KMS-11 (cell line): ENCODE measurements around the gene SNX7.

ENCODE experiments used
- H2AFZ ChIP-seq: fragments of 200-600 bp; sonication (generic); 2 replicates; pipeline ENCODE4 v1.6.1; 2016; ENCODE audit warnings: antibody characterized with exemption, mixed run types, low read depth
- H3K27ac ChIP-seq: fragments of 200-600 bp; sonication (generic); 2 replicates; pipeline ENCODE4 v1.6.1; 2016; ENCODE audit warnings: mild to moderate bottlenecking, mixed run types
- H3K27me3 ChIP-seq: fragments of 200-600 bp; sonication (generic); 2 replicates; pipeline ENCODE4 v1.6.1; 2017; ENCODE audit warnings: mild to moderate bottlenecking, low read depth, mixed run types, moderate library complexity; ENCODE audit not compliant: insufficient read depth
- H3K36me3 ChIP-seq: fragments of 200-600 bp; sonication (generic); 2 replicates; pipeline ENCODE4 v1.6.1; 2017; ENCODE audit warnings: mild to moderate bottlenecking, mixed run types; ENCODE audit not compliant: insufficient read depth
- H3K4me1 ChIP-seq: fragments of 200-600 bp; sonication (generic); 2 replicates; pipeline ENCODE4 v1.6.1; 2016; ENCODE audit warnings: mild to moderate bottlenecking, low read depth, mixed run types; ENCODE audit not compliant: poor library complexity, severe bottlenecking
- H3K4me2 ChIP-seq: fragments of 200-600 bp; sonication (generic); 2 replicates; pipeline ENCODE4 v1.7.0; 2016; ENCODE audit warnings: mild to moderate bottlenecking, mixed run types
- H3K4me3 ChIP-seq: fragments of 200-600 bp; sonication (generic); IDR thresholded peaks from 2 replicates; pipeline ENCODE4 v1.6.1; 2017; ENCODE audit warnings: low read depth, low read length, mixed read lengths; ENCODE audit not compliant: insufficient read depth
- H3K79me2 ChIP-seq: fragments of 200-600 bp; sonication (generic); 2 replicates; pipeline ENCODE4 v1.6.1; 2016; ENCODE audit warnings: low read depth, mixed run types; ENCODE audit not compliant: insufficient read depth
- H3K9ac ChIP-seq: fragments of 200-600 bp; sonication (generic); 2 replicates; pipeline ENCODE4 v1.6.1; 2016; ENCODE audit warnings: mild to moderate bottlenecking, mixed run types
- H4K20me1 ChIP-seq: fragments of 200-600 bp; sonication (generic); 2 replicates; pipeline ENCODE4 v1.6.1; 2016; ENCODE audit warnings: mild to moderate bottlenecking, mixed run types; ENCODE audit not compliant: insufficient read depth
- TF ChIP-seq, protein P1 (sequence below): fragments of 200-600 bp; sonication (generic); conservative IDR thresholded peaks from 2 replicates; pipeline ENCODE4 v1.6.1; 2017; ENCODE audit warnings: low read depth, mild to moderate bottlenecking, antibody characterized with exemption, low read length, moderate library complexity, mixed read lengths

SNX7 gene

DNA sequence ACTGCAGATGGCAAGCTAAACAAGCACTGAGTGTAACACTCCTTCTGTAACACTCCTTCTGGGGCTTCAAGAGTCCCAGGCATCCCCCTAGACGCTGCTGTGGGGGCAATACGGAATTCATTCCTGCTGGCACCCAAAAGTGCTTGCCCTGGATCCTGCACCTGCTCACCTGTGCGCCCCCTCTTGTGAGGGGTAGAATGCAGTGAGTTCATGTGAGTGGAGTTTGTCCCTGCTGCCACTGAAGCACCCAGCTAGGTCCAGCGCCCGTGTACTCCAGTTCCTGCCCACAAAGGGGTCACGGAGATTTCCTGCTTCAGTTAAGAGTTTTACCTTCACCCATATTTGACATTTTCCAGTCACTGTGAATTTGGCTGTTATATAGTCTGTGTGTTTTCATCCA, 130.0 kb downstream of the SNX7 start:
- H3K36me3 ChIP-seq = no peaks in the 10 kb centered on the region
- H3K27me3 ChIP-seq = no peaks in the 10 kb centered on the region
- TF ChIP-seq, protein P1, sequence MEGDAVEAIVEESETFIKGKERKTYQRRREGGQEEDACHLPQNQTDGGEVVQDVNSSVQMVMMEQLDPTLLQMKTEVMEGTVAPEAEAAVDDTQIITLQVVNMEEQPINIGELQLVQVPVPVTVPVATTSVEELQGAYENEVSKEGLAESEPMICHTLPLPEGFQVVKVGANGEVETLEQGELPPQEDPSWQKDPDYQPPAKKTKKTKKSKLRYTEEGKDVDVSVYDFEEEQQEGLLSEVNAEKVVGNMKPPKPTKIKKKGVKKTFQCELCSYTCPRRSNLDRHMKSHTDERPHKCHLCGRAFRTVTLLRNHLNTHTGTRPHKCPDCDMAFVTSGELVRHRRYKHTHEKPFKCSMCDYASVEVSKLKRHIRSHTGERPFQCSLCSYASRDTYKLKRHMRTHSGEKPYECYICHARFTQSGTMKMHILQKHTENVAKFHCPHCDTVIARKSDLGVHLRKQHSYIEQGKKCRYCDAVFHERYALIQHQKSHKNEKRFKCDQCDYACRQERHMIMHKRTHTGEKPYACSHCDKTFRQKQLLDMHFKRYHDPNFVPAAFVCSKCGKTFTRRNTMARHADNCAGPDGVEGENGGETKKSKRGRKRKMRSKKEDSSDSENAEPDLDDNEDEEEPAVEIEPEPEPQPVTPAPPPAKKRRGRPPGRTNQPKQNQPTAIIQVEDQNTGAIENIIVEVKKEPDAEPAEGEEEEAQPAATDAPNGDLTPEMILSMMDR = no peak
- no peak overlapping the region for H3K27ac ChIP-seq
- no peaks in the 10 kb centered on the region for H3K4me1 ChIP-seq
- H3K79me2 ChIP-seq = no peaks in the 10 kb centered on the region
- H4K20me1 ChIP-seq = no peaks in the 10 kb centered on the region
- no peak overlapping the region for H3K4me3 ChIP-seq
- no peak overlapping the region for H2AFZ ChIP-seq
- H3K9ac ChIP-seq = no peak overlapping the region
- H3K4me2 ChIP-seq = no peak overlapping the region

DNA sequence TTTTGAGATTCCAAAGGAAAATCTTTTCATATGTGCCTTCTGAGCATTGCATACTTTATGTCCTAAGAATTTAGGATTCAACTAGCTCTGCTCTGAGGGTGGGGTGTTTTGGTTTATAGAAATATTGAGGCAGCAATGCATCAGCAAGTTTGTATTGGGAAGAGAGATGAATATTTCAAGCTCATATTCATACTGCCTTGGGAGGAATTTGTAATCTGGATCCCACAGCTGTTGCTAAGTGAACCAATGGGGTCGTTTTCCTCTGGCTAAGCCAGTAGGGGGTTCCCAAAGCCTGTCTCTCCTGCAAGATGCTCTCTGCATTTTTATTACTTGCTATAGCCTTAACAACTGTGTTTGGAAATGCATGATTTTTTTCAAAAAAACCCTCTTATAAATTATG, 130.6 kb downstream of the SNX7 start:
- Histone ChIP-seq H4K20me1 (no peaks in the 10 kb centered on the region), H2AFZ (no peak overlapping the region), H3K27ac (no peak overlapping the region), H3K36me3 (no peaks in the 10 kb centered on the region), H3K4me3 (no peak overlapping the region), H3K79me2 (no peaks in the 10 kb centered on the region), H3K4me1 (no peaks in the 10 kb centered on the region), H3K4me2 (no peak overlapping the region), H3K9ac (no peak overlapping the region), H3K27me3 (no peaks in the 10 kb centered on the region)
- TF ChIP-seq, protein P1 = no peak

DNA sequence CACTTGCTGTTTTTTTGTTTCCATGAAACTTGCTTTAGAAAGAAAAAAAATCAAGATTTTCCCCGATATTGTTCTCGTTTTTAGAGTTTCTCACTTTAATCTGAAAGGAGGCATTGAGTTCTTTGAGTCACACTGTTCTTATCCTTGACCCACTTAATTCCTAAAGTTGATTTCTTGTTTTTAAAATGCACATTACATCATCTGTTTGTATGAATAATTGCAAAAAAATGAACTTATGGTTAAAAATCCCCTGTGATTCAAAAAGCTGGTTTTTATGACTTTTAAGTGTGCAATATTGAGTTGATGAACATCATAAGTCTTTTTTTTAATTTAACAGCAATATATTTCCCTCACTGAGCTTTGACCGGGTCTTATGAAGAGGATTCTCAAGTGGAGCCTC, 131.6 kb downstream of the SNX7 start:
- Histone ChIP-seq H3K4me2 (no peak overlapping the region), H3K79me2 (no peaks in the 10 kb centered on the region), H2AFZ (no peak overlapping the region), H3K4me1 (no peaks in the 10 kb centered on the region), H3K9ac (no peak overlapping the region), H3K27me3 (no peaks in the 10 kb centered on the region), H3K27ac (no peak overlapping the region), H3K36me3 (no peaks in the 10 kb centered on the region), H3K4me3 (no peak overlapping the region), H4K20me1 (no peaks in the 10 kb centered on the region)
- TF ChIP-seq, protein P1 = no peak

DNA sequence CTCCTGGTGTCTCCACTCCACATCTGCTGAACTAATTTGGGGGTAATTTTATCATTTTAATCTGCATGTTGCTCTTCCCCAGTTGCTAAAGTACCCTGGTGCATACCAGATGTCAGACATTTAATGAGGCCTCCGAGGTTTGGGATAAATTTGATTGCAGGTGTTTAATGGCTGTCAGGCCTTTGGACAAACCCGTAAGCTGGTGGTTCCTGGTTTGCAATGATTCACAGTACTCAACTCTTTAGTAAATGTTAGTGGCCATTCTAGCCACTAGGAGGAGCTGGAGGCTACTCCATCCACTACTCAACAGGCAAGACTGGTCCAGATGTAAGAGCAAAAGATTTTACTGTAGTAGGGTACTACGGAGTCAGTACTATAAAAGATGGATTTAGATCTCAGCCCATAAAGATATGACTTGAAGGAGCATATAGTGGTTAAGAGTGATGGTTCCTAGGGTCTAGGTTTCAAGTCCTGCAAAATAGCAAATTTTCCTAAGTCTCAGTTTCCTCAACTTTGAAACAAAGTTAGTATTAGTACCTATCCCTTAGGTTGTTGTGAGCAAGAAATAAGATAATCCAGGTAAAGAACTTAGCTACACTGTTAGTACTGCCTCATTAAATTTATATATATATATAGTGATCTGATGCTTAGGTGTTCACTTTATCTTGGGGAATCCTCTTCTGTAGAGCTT, 132.8 kb downstream of the SNX7 start:
- TF ChIP-seq, protein P1 = peak; percentile 69
- H2AFZ ChIP-seq = no peak overlapping the region
- H3K9ac ChIP-seq = no peak overlapping the region
- H3K27me3 ChIP-seq = no peaks in the 10 kb centered on the region
- no peaks in the 10 kb centered on the region for H3K36me3 ChIP-seq
- no peaks in the 10 kb centered on the region for H4K20me1 ChIP-seq
- no peak overlapping the region for H3K4me2 ChIP-seq
- no peak overlapping the region for H3K4me3 ChIP-seq
- H3K79me2 ChIP-seq = no peaks in the 10 kb centered on the region
- H3K4me1 ChIP-seq = no peaks in the 10 kb centered on the region
- no peak overlapping the region for H3K27ac ChIP-seq
